ENCODE data around the gene PPM1E. TPM values are rescaled to one million over a fixed set of nuclear protein-coding genes. Genes with fewer than 3 reads are reported as not detected.
"Not testable (repeated sequence)": the region's sequence is repeated elsewhere in the genome, so short reads cannot be mapped to it uniquely, and the experiment has no call there.

PPM1E gene
- total RNA-seq, 4 donors from 2014 or later: 0.35 to 0.92 (median 0.44) TPM

- Histone ChIP-seq H3K9me3 (no peaks in the 10 kb centered on the region), H3K27me3 (peaks cover 44% of the 10 kb centered on the region), H3K36me3 (no peaks in the 10 kb centered on the region), H3K4me3 (no peak overlapping the region), H3K27ac (no peak overlapping the region), H3K4me1 (no peaks in the 10 kb centered on the region)
- TF ChIP-seq POLR2A (IDR thresholded peaks at IDR 0.05) (no peak), CTCF (IDR thresholded peaks at IDR 0.05) (no peak), POLR2AphosphoS5 (IDR thresholded peaks at IDR 0.05) (no peak), EP300 (IDR thresholded peaks at IDR 0.05) (no peak)
- ATAC-seq: no peak
- WGBS, 2 donors (ENCODE audit: low coverage in 1 of 2): 67% methylated on average over 1 of the region's 1 CpG
These were observed 7.6 kb downstream of the PPM1E start for GRCh38 chr17:58763263-58763662.

- Histone ChIP-seq H3K27me3 (peaks cover 33% of the 10 kb centered on the region), H3K4me3 (no peak overlapping the region), H3K36me3 (no peaks in the 10 kb centered on the region), H3K9me3 (no peaks in the 10 kb centered on the region), H3K27ac (no peak overlapping the region), H3K4me1 (no peaks in the 10 kb centered on the region)
- TF ChIP-seq POLR2A (IDR thresholded peaks at IDR 0.05) (no peak), POLR2AphosphoS5 (IDR thresholded peaks at IDR 0.05) (no peak), EP300 (IDR thresholded peaks at IDR 0.05) (no peak)
- ATAC-seq: no peak
- WGBS, 2 donors (ENCODE audit: low coverage in 1 of 2): 66 to 92% methylated on average over 2 to 3 of the region's 5 CpGs
These were observed 8.7 kb downstream of the PPM1E start for GRCh38 chr17:58764373-58764772.

- not testable (repeated sequence) for H3K4me1 ChIP-seq, H3K36me3 ChIP-seq, H3K27ac ChIP-seq, H3K27me3 ChIP-seq, H3K9me3 ChIP-seq, H3K4me3 ChIP-seq, ATAC-seq
- 66 to 78% methylated on average over 2 to 5 of the region's 5 CpGs for WGBS, 2 donors (ENCODE audit: low coverage in 1 of 2)
These were observed 22.8 kb downstream of the PPM1E start for GRCh38 chr17:58778482-58778881.

- Histone ChIP-seq H3K9me3 (no peaks in the 10 kb centered on the region), H3K27me3 (no peaks in the 10 kb centered on the region), H3K36me3 (no peaks in the 10 kb centered on the region), H3K4me3 (no peak overlapping the region), H3K27ac (no peak overlapping the region), H3K4me1 (no peaks in the 10 kb centered on the region)
- TF ChIP-seq POLR2A (IDR thresholded peaks at IDR 0.05): no peak
- no peak for TF ChIP-seq CTCF (IDR thresholded peaks at IDR 0.05)
- TF ChIP-seq EP300 (IDR thresholded peaks at IDR 0.05): no peak
- no peak for TF ChIP-seq POLR2AphosphoS5 (IDR thresholded peaks at IDR 0.05)
- ATAC-seq: no peak
- WGBS, 2 donors (ENCODE audit: low coverage in 1 of 2): 25 to 75% methylated on average over 1 of the region's 1 CpG
These were observed 23.8 kb downstream of the PPM1E start for GRCh38 chr17:58779446-58779845.

GRCh38 chr17:58783380-58783779 lies 27.7 kb downstream of the PPM1E start:
- 48 to 63% methylated on average over 2 to 4 of the region's 4 CpGs for WGBS, 2 donors (ENCODE audit: low coverage in 1 of 2)
- Histone ChIP-seq H3K27me3 (no peaks in the 10 kb centered on the region), H3K36me3 (no peaks in the 10 kb centered on the region), H3K27ac (no peak overlapping the region), H3K9me3 (no peaks in the 10 kb centered on the region), H3K4me1 (no peaks in the 10 kb centered on the region), H3K4me3 (no peak overlapping the region)
- TF ChIP-seq POLR2AphosphoS5 (IDR thresholded peaks at IDR 0.05) (no peak), CTCF (IDR thresholded peaks at IDR 0.05) (no peak)
- ATAC-seq: no peak

- Histone ChIP-seq H3K27ac (no peak overlapping the region), H3K4me1 (no peaks in the 10 kb centered on the region), H3K4me3 (no peak overlapping the region), H3K36me3 (no peaks in the 10 kb centered on the region), H3K9me3 (no peaks in the 10 kb centered on the region), H3K27me3 (no peaks in the 10 kb centered on the region)
- no peak for ATAC-seq
- 57% methylated on average over 1 of the region's 1 CpG; no CpG with 5 or more reads in 1 of the 2 donors for WGBS, 2 donors (ENCODE audit: low coverage in 1 of 2)
- TF ChIP-seq POLR2AphosphoS5 (IDR thresholded peaks at IDR 0.05) (no peak), CTCF (IDR thresholded peaks at IDR 0.05) (no peak), EP300 (IDR thresholded peaks at IDR 0.05) (no peak), POLR2A (IDR thresholded peaks at IDR 0.05) (no peak)
These were observed 29.4 kb downstream of the PPM1E start for GRCh38 chr17:58785097-58785496.
